HG03103 (cell line): ENCODE results near the gene CD1E.
"Not testable (repeated sequence)": the region's sequence is repeated elsewhere in the genome, so short reads cannot be mapped to it uniquely, and the experiment has no call there.

Experiments used
- ATAC-seq: cut with Tn5 transposase; IDR thresholded peaks from one replicate; pipeline ENCODE4 v1.9.1; 2021; ENCODE audit warnings: low read depth; ENCODE audit not compliant: unreplicated experiment

CD1E gene

DNA sequence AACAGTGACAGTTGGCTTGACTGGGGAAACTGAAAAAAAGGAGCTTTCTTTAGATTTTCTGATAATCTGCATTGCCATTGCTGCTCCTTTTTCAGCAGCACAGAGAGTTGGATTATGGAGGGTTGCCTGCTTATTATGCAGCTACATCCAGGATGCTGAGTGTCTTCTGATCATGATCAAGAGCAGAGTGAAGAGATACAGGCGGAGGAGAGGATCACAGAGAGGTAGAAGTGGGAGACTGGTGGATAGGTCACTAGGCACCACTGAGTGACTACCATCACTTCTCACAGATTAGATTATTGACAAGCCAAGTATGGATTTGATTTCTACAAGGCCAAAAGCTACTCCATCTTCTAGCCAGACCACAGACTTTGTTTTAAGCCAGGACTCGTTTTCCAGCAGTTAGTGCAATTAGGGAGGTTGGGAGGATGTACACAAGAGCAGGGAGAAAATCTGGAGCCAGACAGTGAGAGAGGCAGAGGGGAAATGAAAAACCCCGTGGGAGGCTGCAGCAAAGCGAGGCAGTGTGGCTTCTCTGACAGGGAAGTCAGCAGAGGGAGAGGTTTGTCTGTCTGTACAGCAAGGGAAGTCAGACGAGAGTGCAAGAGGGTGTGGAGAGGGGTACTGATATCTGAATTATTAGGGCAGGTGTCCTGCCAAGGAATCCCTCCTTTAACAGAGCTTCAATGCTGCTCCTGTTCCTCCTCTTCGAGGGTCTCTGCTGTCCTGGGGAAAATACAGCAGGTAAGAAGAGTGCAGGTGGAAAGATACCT lies at the start of gene CD1E:
CD1E (plus strand) TSS at position 592 of the 773 bp plus-strand sequence; CDS start at position 687, 95 bp downstream.
- no peak for ATAC-seq

DNA sequence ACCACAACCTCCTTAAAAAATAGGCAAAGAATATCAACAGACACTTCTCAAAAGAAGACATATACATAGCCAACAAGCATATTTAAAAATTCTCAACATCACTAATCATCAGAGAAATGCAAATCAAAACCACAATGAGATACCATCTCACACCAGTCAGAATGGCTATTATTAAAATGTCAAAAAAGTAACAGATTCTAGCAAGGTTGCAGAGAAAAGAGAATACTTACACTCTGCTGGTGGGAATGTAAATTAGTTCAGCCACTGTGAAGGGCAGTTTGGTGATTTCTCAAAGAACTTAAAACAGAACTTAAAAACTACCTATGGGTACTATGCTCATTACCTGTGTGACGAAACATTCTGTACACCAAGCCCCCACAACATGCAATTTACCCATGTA lies 43.1 kb upstream of the CD1E start:
- no peak for ATAC-seq

DNA sequence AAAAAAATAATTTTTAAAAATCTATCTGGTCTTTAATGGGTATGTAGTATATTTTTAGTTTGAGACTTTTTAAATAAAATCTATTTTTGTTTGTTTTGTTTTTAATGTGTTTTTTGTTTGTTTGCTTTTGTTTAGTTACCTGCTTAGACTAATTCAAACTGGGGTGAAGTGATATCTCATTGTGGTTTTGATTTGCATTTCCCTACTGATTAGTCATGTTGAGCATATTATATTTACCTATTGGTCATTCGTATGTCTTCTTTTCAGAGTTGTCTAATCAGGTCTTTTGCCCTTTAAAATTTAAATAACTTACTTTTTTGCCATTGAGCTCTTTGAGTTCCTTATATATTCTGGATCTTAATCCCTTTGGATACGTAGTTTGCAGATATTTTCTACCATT lies 42.6 kb upstream of the CD1E start:
- ATAC-seq: no peak

DNA sequence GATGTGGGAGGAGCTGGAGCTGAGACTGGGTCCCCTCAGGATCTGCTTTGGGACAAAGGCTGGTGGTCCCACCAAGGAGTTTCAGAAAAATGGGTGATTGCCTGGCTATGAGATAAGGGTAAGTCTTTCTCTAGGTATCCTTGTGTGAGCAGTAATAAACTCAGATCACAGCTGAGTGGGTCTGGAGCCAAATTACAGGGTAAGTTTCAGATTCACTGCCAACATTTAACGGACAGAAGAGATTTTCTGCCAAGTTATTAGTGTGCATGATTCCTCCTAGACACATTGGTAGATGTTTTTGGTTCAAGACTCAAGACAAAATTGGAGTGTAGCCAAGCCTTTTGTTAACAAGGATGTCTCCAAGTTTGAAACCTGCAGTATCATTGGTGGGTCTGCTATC lies 29.8 kb upstream of the CD1E start:
- no peak for ATAC-seq

DNA sequence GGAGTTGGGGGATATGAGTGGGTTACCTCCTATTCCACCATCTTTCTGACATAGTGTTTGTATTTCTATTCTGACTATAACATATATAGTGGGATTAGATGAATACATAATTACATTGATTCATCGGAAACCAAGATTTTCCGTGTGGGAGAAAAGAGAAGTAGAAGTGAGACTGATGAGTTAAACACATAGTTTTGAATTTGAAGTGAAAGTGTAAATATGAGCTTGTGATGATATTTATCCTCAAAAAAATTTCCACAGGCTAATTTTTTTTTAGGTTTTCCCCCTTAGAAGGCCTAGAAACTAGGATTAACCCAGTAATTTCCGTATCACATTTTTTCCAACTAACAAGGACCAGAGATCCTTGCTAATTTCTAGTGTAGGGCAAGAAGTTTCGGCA lies 29.3 kb upstream of the CD1E start:
- ATAC-seq: no peak

DNA sequence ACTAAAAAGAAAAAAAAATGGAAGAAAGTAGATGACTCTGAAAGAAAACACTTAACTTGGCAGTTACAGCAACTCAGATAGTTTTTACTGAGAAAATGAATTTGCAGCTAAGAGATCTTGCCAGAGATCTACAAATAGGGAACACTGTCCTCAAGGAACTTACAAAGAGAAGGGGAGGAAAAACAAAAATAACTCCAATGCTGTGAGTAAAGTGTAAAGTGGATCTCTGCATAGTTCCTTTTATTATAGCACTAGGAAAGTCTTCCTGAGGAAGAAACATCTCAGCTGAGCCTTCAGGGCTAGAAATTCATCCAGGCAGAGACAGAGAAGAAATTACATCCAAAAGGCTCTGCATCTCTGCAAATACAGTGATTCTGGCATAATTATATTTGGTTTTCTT lies 26.2 kb upstream of the CD1E start:
- no peak for ATAC-seq

DNA sequence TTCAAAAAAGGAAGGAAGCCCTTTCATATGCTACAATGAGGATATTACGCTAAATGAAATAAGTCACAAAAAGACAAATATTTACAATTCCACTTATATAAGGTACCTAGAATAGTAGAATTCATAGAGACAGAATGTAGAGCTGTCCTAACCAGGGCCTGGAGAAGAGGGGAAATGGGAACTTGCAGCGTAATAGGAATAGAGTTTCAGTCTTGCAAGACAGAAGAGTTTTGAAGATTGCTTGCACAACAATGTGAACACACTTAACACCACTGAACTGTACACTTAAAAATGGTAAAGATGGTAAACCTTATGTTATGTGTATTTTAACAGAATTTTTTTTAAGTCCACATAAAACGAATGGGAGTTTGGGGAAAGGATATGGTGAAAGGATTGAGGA lies 25.3 kb upstream of the CD1E start:
- no peak for ATAC-seq

DNA sequence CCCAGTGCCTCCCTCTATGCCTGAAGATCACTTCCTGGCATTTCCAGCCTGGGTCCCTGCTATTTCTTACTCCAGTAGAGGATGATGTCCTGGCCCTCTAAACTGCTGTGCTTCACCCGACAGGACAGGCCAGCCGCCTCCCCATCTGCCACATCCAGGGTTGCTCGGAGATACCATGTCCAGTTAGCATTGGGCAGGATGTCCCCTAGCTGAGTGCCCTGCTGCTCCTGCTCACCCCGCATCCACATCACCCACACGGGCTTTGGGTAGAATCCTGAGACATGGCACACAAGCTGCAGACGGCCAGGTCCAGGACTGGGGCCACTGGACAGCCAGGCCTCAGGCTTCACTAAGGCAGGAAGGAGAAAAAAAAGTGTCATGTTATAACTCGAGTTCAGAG lies 24.4 kb upstream of the CD1E start:
- no peak for ATAC-seq

DNA sequence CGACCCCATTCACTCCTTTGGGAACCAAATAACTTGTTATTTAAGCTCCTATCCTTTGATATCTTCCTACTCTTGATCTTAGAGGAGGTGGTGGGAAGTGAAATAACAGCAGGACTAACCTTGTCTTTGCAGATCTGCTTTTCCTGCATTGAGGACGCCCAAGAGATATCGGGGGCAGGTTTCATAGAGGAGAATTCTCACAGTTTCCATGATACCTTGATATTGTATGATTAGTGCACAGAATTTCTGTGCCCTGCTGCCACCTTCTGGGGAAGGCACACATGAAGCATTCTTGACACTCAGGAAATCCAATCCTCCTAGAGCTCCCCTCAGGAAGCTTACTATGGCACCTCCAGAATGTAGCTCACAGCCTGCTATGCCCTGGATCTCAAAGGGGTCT lies 24.0 kb upstream of the CD1E start:
- ATAC-seq: no peak

DNA sequence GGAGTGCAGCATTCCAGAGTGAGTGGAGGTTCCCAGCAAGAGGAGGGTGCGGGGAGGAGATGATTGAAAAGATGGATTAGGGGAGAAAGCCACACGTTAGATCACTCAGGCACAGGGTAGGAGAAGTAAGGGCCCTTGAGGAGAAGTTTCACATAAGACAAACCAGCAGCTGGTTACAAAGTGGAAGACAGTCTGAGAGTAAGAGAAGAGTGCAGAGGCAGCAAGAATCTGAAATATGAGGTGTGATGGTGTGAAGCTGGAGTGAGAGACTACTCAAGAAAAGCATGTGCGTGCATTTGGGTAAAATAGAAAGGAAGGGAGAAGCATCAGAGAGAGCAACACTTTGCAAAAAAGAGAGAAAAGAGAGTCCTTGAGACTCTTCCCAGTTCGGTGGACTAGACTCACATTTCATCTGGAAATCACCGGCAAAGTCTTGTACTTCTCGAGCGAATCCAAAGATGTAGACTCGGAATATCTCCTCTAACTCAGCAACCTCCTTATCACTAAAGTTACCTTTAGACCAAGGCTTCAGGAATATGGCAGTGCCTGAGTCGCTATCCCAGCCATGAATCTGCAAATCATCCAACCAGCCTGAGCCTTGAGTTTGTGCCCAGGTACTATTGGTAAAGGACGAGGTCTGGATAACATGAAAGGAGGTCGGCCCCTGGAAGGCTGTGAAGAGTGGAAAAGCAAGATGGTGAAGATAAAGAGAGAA lies 23.1 kb upstream of the CD1E start:
- no peak for ATAC-seq

DNA sequence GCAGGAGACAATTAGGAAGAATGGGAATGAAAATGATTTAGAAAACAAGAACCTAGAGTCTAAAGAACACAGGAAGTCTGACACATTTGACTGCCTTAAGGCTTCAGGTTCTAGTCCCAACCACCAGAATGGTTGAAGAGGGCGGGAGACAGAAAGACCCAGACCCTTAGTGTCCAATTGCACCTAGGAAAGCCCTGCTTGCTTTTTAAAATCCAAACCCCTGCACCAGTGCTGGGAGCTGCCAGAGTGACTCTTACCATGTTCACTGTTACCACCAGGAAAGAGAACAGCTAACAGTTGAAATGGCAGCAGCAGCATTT lies 22.6 kb upstream of the CD1E start:
- no peak for ATAC-seq

DNA sequence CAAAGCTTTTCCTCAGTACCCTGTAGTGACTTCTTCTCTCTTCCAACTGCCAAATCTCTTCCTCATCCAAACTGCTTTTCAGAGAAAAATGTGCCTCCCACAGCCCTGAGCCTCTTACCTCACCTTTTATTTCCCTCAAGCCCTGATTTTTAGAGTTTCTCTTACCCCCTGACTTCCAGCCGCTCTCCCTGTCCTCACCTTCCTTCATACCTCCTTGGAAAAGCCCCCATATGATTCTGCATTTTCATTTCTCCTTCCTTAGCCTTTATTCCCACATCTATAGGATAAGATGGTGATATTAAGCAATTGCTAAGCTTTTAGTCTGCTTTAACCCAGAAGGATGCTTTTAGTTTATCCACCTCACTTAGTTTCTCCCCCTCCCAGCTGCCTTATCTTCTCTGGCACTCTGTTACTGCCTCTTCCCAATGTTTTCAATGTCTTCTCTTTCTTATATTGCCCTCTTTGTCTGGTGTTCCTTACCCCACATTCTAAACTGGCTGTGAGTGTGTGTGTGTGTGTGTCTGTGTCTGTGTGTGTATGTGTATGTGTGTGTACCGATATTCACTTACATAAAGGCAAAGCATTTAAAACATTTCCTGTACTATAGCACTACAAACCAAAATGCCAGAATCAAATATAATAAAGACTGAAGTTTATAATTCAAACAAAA lies 22.1 kb upstream of the CD1E start, which contains the start of gene CD1B:
CD1B (minus strand) TSS at position 51 of the 670 bp plus-strand sequence. CDS start 108 bp downstream, outside the sequence.
- ATAC-seq: no peak

DNA sequence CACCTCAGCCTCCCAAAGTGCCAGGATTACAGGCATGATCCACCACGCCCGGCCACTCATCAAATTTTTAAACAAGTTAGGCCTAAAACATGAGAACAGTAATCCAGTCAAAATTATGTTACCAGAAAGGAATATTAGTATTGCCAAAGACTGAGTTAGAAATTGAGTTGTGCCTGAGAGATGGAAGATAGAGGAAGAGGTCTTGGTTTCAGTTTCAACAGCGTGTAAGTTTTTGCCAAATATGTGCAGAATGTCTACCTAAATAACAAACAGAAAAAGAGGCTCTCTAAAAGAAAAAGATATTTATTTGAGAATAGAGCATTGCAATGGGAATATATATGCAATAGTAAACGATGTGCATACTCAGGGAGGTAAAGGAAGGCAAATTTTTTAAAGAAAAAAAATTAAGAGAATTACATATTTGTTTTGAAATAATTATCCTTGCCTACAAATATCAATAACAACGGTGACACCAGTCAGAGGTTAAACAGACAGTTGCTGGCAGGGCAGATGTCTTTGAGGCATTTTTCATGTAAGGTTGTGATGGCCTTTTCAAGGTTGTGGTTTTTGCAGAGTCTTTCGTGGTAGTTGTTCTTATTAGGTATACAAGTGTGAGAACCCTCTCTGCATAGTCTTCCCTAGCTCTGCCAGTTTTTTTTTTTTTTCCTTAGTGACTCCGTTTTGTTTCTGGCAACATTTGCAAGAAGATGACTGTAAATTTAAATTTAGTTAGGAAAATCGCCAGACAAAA lies 20.1 kb upstream of the CD1E start:
- ATAC-seq: no peak

DNA sequence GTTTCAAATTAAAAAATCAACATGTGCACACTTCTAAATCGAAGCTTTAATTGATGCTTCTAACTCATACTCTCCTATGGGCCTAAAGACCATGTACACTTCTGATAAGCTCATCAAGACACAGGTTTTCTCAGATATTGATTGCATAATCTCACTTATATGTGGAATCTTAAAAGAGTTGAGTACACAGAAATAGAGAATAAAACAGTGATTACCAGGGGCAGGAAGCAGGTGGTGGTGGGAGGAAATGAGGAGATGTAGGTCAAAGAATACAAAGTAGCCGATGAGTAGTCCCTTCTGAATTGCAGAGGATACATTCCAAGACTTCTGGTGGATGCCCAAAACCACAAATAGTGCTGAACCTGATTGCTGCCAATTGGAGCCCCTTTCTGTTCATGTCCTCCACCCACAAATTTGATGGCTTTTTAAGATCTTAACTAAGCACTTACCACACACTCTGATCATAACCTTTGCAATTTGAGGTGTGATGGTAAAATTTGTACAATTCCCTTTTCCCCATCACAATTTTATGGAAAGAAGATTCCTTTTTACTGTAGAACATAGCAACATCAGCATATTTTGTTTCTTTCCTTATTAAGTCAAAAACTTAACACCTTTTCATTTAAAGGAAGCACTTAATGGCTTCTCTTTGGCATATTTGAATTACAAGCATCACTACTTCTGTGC lies 19.0 kb upstream of the CD1E start:
- no peak for ATAC-seq

DNA sequence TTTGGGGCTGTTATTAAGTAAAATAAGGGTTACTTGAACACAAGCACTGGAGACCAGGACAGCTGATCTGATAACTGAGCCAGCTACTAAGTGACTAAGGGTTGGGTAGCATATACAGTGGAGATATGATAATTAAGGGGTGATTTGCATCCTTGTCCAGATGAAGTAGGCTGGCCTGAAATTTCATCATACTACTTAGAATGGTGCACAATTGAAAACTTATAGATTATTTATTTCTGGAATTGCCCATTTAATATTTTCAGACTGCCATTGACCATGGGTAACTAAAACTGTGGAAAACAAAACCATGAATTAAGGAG lies 18.5 kb upstream of the CD1E start:
- no peak for ATAC-seq

DNA sequence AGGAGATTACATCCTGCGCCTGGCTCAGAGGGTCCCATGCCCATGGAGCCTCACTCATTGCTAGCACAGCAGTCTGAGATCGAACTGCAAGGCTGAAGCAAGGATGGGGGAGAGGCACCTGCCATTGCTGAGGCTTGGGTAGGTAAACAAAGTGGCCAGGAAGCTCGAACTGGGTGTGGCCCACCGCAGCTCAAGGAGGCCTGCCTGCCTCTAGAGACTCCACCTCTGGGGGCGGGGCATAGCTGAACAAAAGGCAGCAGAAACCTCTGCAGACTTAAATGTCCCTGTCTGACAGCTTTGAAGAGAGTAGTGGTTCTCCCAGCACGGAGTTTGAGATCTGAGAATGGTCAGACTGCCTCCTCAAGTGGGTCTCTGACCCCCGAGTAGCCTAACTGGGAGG lies 17.3 kb upstream of the CD1E start:
- ATAC-seq: not testable (repeated sequence)

DNA sequence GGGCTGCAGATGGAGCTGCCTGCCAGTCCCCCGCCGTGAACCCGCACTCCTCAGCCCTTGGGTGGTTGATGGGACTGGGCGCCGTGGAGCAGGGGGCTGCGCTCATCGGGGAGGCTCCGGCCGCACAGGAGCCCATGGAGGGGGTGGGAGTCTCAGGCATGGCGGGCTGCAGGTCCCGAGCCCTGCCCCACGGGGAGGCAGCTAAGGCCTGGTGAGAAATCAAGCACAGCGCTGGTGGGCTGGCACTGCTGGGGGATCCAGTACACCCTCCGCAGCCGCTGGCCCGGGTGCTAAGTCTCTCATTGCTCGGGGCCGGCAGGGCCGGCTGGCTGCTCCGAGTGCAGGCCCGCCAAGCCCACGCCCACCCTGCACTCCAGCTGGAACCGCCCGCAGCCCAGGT lies 4.7 kb upstream of the CD1E start:
- not testable (repeated sequence) for ATAC-seq

DNA sequence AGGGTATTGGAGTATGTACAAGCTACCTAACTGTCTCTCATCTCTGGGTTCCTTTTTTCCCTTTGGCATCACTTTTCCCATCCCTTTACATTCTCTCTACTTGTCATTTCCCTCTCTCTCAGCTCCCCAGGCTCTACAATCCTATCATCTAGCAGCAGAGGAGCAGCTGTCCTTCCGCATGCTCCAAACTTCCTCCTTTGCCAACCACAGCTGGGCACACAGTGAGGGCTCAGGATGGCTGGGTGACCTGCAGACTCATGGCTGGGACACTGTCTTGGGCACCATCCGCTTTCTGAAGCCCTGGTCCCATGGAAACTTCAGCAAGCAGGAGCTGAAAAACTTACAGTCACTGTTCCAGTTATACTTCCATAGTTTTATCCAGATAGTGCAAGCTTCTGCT lies 561 bp downstream of the CD1E start:
- no peak for ATAC-seq

DNA sequence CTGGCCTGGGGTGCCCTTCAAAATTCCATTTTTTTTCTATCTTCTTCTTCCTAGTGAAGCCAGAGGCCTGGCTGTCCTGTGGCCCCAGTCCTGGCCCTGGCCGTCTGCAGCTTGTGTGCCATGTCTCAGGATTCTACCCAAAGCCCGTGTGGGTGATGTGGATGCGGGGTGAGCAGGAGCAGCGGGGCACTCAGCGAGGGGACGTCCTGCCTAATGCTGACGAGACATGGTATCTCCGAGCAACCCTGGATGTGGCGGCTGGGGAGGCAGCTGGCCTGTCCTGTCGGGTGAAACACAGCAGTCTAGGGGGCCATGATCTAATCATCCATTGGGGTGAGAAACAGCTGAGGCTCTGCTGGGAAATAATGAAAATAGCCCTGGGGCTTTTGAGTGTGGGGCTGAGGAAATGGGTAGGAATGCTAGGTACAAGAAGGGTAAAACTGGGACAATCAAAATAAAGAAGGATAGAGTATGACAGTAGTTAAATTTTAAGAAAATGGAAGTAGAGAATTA lies 2.1 kb downstream of the CD1E start:
- no peak for ATAC-seq

DNA sequence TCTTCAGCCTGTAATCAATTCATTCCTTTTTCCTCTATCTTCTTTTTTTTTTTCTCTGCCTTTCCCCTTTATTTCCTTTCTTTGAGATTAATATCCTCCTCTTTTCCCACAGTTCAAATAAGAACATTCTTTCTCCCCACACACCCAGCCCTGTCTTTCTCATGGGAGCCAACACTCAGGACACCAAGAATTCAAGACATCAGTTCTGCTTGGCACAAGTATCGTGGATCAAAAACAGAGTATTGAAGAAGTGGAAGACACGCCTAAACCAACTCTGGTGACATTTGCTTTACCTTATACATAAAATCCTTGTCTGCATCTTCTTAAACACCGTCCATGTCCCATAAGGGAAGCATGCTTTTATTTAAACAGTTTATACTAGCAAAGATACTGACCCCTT lies 2.9 kb downstream of the CD1E start:
- ATAC-seq: no peak
